WI38 (cell line): ENCODE measurements around the gene NTRK2.

Experiments used
- H3K4me3 ChIP-seq: 2 replicates; pipeline ENCODE4 v1.5.1; 2011; ENCODE audit warnings: low read depth, mild to moderate bottlenecking, control low read depth, low read length
- CTCF ChIP-seq: IDR thresholded peaks from 2 replicates; pipeline ENCODE4 v1.5.1; 2012; ENCODE audit warnings: low read depth, mild to moderate bottlenecking, control low read depth, low read length

Gene NTRK2

DNA sequence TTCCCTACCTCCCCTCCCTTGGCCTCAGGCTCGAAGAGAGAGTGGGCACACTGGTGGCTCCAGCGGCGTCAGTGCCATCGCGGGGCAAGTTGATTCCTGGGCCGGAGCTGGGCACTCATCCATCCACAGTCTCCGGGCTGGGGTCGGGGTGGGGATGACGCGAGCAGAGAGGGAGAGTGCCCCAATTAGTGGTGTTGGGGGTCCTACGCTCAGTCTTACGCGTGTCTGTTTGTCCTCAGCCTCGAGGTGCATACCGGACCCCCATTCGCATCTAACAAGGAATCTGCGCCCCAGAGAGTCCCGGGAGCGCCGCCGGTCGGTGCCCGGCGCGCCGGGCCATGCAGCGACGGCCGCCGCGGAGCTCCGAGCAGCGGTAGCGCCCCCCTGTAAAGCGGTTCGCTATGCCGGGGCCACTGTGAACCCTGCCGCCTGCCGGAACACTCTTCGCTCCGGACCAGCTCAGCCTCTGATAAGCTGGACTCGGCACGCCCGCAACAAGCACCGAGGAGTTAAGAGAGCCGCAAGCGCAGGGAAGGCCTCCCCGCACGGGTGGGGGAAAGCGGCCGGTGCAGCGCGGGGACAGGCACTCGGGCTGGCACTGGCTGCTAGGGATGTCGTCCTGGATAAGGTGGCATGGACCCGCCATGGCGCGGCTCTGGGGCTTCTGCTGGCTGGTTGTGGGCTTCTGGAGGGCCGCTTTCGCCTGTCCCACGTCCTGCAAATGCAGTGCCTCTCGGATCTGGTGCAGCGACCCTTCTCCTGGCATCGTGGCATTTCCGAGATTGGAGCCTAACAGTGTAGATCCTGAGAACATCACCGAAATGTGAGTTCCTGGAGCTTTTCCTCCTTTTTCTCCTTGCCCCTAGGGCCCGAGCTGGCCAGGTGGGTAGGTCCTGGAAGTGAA is 861 bp downstream of the NTRK2 start:
- TF ChIP-seq CTCF, result no peak
- H3K4me3 ChIP-seq, result no peak overlapping the region

- no peak for TF ChIP-seq CTCF
- no peak overlapping the region for H3K4me3 ChIP-seq
Observed at GRCh38 chr9:84671586-84672521, 2.3 kb downstream of the NTRK2 start.

- no peak for TF ChIP-seq CTCF
- no peak overlapping the region for H3K4me3 ChIP-seq
Observed at GRCh38 chr9:84673806-84674205, 4.3 kb downstream of the NTRK2 start.

GRCh38 chr9:84677080-84677479 is 7.6 kb downstream of the NTRK2 start:
- H3K4me3 ChIP-seq, result no peak overlapping the region
- TF ChIP-seq CTCF, result no peak

DNA sequence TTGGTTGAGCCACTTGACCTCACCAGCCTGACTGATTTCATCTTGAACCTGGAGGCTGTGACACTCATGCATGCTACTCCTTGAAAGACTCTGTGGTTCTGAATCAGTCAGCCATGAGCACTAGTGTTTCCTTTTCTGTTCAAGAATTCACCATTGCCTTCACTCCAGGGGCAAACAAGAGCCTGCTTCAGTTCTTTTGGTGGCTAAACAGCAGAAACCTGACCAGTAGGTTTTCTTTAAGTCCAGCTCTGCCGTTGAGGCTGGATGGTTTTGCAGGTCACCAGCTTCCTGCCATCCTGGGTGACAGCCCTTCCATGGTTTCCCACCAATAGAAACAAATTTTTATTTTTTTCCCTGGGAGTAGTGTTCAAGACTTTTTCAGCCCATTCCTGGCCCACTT is 10.0 kb downstream of the NTRK2 start:
- no peak for TF ChIP-seq CTCF
- no peak overlapping the region for H3K4me3 ChIP-seq

DNA sequence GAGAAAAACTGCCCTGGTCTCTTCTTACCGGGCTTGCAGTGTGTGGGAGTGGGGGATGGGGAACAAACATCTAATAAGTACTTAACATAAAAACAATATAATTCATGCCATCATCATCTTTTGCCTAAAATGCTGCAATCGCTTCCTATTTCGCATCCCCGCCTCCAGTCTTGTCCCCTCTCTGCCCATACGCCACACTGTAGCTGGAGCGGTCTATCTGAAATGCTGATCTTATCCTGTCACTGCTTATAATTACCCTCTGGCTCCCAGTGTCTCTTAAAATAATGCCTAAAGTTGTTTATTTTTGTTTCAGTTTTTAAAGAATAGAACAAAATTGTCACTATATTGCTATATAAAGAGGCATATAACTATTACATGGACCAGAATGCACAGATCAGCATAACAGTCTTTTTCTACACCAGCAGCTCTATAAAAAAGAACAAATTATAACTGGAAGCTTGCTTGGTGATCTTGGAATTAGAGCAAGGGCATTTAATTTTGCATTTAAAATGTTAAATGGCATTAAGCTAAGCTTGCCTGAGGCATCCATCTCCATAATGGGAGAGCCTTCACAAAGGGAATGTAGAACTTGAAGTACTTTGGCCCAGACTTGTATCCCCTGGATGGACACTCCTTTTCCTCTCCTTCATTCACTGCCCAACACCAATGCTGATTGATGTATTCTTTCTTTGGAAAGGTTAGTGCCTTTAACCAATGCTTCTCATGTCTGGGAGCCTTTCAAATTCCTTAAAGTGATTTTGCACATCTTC is 12.2 kb downstream of the NTRK2 start:
- H3K4me3 ChIP-seq, result no peak overlapping the region
- TF ChIP-seq CTCF, result no peak
